HEK293T (cell line): ENCODE results near the gene FILIP1.

Experiments
- CTCF ChIA-PET: fragments of 350-600 bp; formaldehyde crosslinking; extraction: SDS; loops from one replicate; lab custom pipeline; 2021; ENCODE audit warnings: antibody characterized with exemption, inconsistent platforms; lab: Yijun Ruan, JAX
- POLR2A ChIA-PET: fragments of 350-600 bp; formaldehyde crosslinking; extraction: SDS; loops from one replicate; lab custom pipeline; 2020; ENCODE audit warnings: antibody characterized with exemption, inconsistent platforms; lab: Yijun Ruan, JAX
- DNase-seq: peaks from one replicate; pipeline ENCODE4 v3.0.0; 2012; ENCODE audit warnings: mixed read lengths; ENCODE audit errors: extremely low spot score
- ARNT ChIP-seq: fragments of 450-650 bp; IDR thresholded peaks from 2 replicates; pipeline ENCODE4 v1.6.1; 2017; ENCODE audit warnings: mild to moderate bottlenecking
- BHLHE40 ChIP-seq: fragments of 450-650 bp; IDR thresholded peaks from 2 replicates; pipeline ENCODE4 v1.6.1; 2016; ENCODE audit warnings: mild to moderate bottlenecking, moderate library complexity, borderline replicate concordance
- CTBP1 ChIP-seq: fragments of 450-650 bp; IDR thresholded peaks from 2 replicates; pipeline ENCODE4 v1.6.1; 2016; ENCODE audit warnings: borderline replicate concordance
- ELF4 ChIP-seq: fragments of 450-650 bp; IDR thresholded peaks from 2 replicates; pipeline ENCODE4 v1.6.1; 2017; ENCODE audit warnings: antibody characterized with exemption
- FOXA1 ChIP-seq: fragments of 450-650 bp; IDR thresholded peaks from 2 replicates; pipeline ENCODE4 v1.6.1; 2016; ENCODE audit warnings: mild to moderate bottlenecking
- FOXK2 ChIP-seq: fragments of 450-650 bp; IDR thresholded peaks from 2 replicates; pipeline ENCODE4 v1.6.1; 2016; ENCODE audit warnings: mild to moderate bottlenecking
- FOXM1 ChIP-seq: fragments of 450-650 bp; IDR thresholded peaks from 2 replicates; pipeline ENCODE4 v1.6.1; 2017; ENCODE audit warnings: mild to moderate bottlenecking, borderline replicate concordance
- HDGF ChIP-seq: fragments of 450-650 bp; IDR thresholded peaks from 2 replicates; pipeline ENCODE4 v1.6.1; 2017; ENCODE audit warnings: antibody characterized with exemption, borderline replicate concordance
- L3MBTL2 ChIP-seq: fragments of 450-650 bp; conservative IDR thresholded peaks from 2 replicates; pipeline ENCODE4 v1.6.1; 2016; ENCODE audit warnings: mild to moderate bottlenecking
- LEF1 ChIP-seq: fragments of 450-650 bp; IDR thresholded peaks from 2 replicates; pipeline ENCODE4 v1.6.1; 2017; ENCODE audit warnings: mild to moderate bottlenecking, borderline replicate concordance
- NFRKB ChIP-seq: fragments of 450-650 bp; IDR thresholded peaks from 2 replicates; pipeline ENCODE4 v1.6.1; 2016; ENCODE audit warnings: mild to moderate bottlenecking, moderate library complexity
- PKNOX1 ChIP-seq: fragments of 450-650 bp; IDR thresholded peaks from 2 replicates; pipeline ENCODE4 v1.6.1; 2016
- SP1 ChIP-seq: fragments of 450-650 bp; IDR thresholded peaks from 2 replicates; pipeline ENCODE4 v1.6.1; 2017
- SUZ12 ChIP-seq: fragments of 450-650 bp; IDR thresholded peaks from 2 replicates; pipeline ENCODE4 v1.6.1; 2016; ENCODE audit warnings: mild to moderate bottlenecking
- TARDBP ChIP-seq: fragments of 450-650 bp; IDR thresholded peaks from 2 replicates; pipeline ENCODE4 v1.6.1; 2016
- ZNF384 ChIP-seq: fragments of 450-650 bp; IDR thresholded peaks from 2 replicates; pipeline ENCODE4 v1.6.1; 2016

Gene FILIP1

GRCh38 chr6:75397171-75397570 is 96.4 kb downstream of the FILIP1 start:
- ChIA-PET CTCF (no interaction called here), POLR2A (no interaction called here)
- DNase-seq: no peak
- TF ChIP-seq LEF1: no peak
- no peak for TF ChIP-seq ARNT
- TF ChIP-seq TARDBP: no peak
- TF ChIP-seq BHLHE40: no peak
- TF ChIP-seq SUZ12: no peak
- no peak for TF ChIP-seq FOXM1
- no peak for TF ChIP-seq HDGF
- no peak for TF ChIP-seq L3MBTL2
- no peak for TF ChIP-seq ZNF384
- TF ChIP-seq SP1: no peak
- TF ChIP-seq CTBP1: no peak
- TF ChIP-seq NFRKB: no peak
- TF ChIP-seq FOXA1: no peak

GRCh38 chr6:75396005-75396800 is 97.4 kb downstream of the FILIP1 start:
- DNase-seq: no peak
- TF ChIP-seq SP1 (no peak), SUZ12 (no peak), ARNT (no peak), TARDBP (no peak), ZNF384 (no peak), LEF1 (no peak), FOXM1 (no peak)
- POLR2A ChIA-PET: no interaction called here
- CTCF ChIA-PET: interaction anchor here (0.6 kb wide), 1 partner anchor 44 kb away, joined by 3 read pairs; no protein-coding TSS in a partner anchor

GRCh38 chr6:75393806-75394205 is 99.8 kb downstream of the FILIP1 start:
- no peak for DNase-seq
- ChIA-PET POLR2A (no interaction called here), CTCF (no interaction called here)
- TF ChIP-seq BHLHE40 (no peak), TARDBP (no peak), HDGF (no peak), ZNF384 (no peak)

GRCh38 chr6:75391276-75391675 is 102.3 kb downstream of the FILIP1 start:
- CTCF ChIA-PET: no interaction called here
- no peak for TF ChIP-seq FOXA1
- TF ChIP-seq HDGF: no peak
- TF ChIP-seq TARDBP: no peak
- TF ChIP-seq ARNT: no peak
- no peak for TF ChIP-seq L3MBTL2
- no peak for TF ChIP-seq LEF1
- TF ChIP-seq ZNF384: no peak
- TF ChIP-seq CTBP1: no peak
- no peak for TF ChIP-seq PKNOX1
- TF ChIP-seq FOXK2: no peak
- TF ChIP-seq BHLHE40: no peak
- no peak for TF ChIP-seq SP1
- TF ChIP-seq ELF4: no peak
- TF ChIP-seq SUZ12: no peak
- no peak for TF ChIP-seq NFRKB
- no peak for TF ChIP-seq FOXM1
- POLR2A ChIA-PET: no interaction called here
- DNase-seq: no peak

GRCh38 chr6:75386050-75386770 is 107.4 kb downstream of the FILIP1 start:
- no peak for DNase-seq
- CTCF ChIA-PET: interaction anchor here (0.6 kb wide), 1 partner anchor 48 kb away, joined by 3 read pairs; no protein-coding TSS in a partner anchor
- no peak for TF ChIP-seq PKNOX1
- TF ChIP-seq SUZ12: no peak
- TF ChIP-seq FOXM1: no peak
- no peak for TF ChIP-seq ELF4
- TF ChIP-seq SP1: no peak
- TF ChIP-seq BHLHE40: no peak
- TF ChIP-seq NFRKB: no peak
- POLR2A ChIA-PET: no interaction called here

- DNase-seq: no peak
- CTCF ChIA-PET: no interaction called here
- TF ChIP-seq FOXM1 (no peak), CTBP1 (no peak), HDGF (no peak), PKNOX1 (no peak), BHLHE40 (no peak), NFRKB (no peak), LEF1 (no peak), TARDBP (no peak), SUZ12 (no peak), FOXK2 (no peak), SP1 (no peak), L3MBTL2 (no peak), ELF4 (no peak)
- POLR2A ChIA-PET: no interaction called here
Measured at GRCh38 chr6:75384116-75384515, 109.5 kb downstream of the FILIP1 start.
